Thyroid gland (tissue), 4 donors: ENCODE data around the gene MNX1.

Experiments
- POLR2A ChIP-seq, 2 donors: fragments of 450-650 bp; IDR thresholded peaks; one replicate each; pipeline ENCODE4 v1.6.1; 2017; ENCODE audit warnings: antibody characterized with exemption in 2 of 2, mild to moderate bottlenecking in 2 of 2, moderate library complexity in 1 of 2
- TF ChIP-seq, protein P1 (sequence below), 6 experiments: fragments of 200-600 bp in 3 of 6; fragments of 450-650 bp in 3 of 6; sonication (generic) in 3 of 6; IDR thresholded peaks; one replicate each; pipeline ENCODE4 v1.5.1; 2016 to 2019; ENCODE audit warnings: antibody characterized with exemption in 6 of 6, mild to moderate bottlenecking in 2 of 6, inconsistent platforms in 1 of 6, moderate library complexity in 1 of 6

DNA sequence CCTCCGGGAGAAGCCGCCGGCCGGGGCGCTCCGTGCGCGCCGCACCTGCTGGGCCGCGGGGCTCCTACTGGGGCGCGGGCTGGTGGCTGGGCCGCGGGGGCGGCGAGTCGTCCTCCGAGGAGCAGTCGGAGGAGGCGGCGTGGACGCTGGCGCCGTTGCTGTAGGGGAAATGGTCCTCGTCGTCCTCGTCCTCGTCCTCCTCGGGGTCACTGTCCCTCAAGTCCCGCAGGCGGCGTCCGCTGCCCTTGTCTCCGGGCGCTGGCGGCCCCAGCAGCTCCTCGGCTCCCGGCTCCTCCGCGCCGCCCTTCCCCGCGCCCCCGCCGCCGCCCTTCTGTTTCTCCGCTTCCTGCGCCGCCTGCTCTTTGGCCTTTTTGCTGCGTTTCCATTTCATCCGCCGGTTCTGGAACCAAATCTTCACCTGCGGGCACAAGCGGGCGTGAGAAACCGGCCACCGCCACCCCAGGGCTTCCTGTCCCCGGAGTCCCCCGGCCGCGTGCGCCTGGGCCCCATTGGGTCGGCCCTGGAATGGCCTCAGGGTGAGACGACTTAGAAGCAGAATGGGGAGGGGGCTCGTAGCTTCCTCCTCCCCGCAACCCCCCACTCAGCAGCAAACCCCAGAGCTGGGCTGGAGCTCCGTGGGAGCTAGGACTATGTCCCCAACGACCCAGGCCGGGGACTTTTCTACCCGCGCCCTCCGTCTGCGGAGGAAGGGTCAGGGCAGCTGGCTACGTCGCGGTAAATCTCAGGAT lies 4.8 kb downstream of the MNX1 start:
- TF ChIP-seq, protein P1, sequence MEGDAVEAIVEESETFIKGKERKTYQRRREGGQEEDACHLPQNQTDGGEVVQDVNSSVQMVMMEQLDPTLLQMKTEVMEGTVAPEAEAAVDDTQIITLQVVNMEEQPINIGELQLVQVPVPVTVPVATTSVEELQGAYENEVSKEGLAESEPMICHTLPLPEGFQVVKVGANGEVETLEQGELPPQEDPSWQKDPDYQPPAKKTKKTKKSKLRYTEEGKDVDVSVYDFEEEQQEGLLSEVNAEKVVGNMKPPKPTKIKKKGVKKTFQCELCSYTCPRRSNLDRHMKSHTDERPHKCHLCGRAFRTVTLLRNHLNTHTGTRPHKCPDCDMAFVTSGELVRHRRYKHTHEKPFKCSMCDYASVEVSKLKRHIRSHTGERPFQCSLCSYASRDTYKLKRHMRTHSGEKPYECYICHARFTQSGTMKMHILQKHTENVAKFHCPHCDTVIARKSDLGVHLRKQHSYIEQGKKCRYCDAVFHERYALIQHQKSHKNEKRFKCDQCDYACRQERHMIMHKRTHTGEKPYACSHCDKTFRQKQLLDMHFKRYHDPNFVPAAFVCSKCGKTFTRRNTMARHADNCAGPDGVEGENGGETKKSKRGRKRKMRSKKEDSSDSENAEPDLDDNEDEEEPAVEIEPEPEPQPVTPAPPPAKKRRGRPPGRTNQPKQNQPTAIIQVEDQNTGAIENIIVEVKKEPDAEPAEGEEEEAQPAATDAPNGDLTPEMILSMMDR (IDR thresholded peaks at IDR 0.05) = no peak
- TF ChIP-seq POLR2A (IDR thresholded peaks at IDR 0.05) = no peak
